HEK293T (cell line): ENCODE data around the gene BOD1.

Source experiments
- CTCF ChIA-PET: fragments of 350-600 bp; formaldehyde crosslinking; extraction: SDS; loops from one replicate; lab custom pipeline; 2021; ENCODE audit warnings: antibody characterized with exemption, inconsistent platforms; lab: Yijun Ruan, JAX
- POLR2A ChIA-PET: fragments of 350-600 bp; formaldehyde crosslinking; extraction: SDS; loops from one replicate; lab custom pipeline; 2020; ENCODE audit warnings: antibody characterized with exemption, inconsistent platforms; lab: Yijun Ruan, JAX
- DNase-seq: peaks from one replicate; pipeline ENCODE4 v3.0.0; 2012; ENCODE audit warnings: mixed read lengths; ENCODE audit errors: extremely low spot score
- ARNT ChIP-seq: fragments of 450-650 bp; IDR thresholded peaks from 2 replicates; pipeline ENCODE4 v1.6.1; 2017; ENCODE audit warnings: mild to moderate bottlenecking
- BHLHE40 ChIP-seq: fragments of 450-650 bp; IDR thresholded peaks from 2 replicates; pipeline ENCODE4 v1.6.1; 2016; ENCODE audit warnings: mild to moderate bottlenecking, moderate library complexity, borderline replicate concordance
- CTBP1 ChIP-seq: fragments of 450-650 bp; IDR thresholded peaks from 2 replicates; pipeline ENCODE4 v1.6.1; 2016; ENCODE audit warnings: borderline replicate concordance
- ELF4 ChIP-seq: fragments of 450-650 bp; IDR thresholded peaks from 2 replicates; pipeline ENCODE4 v1.6.1; 2017; ENCODE audit warnings: antibody characterized with exemption
- FOXA1 ChIP-seq: fragments of 450-650 bp; IDR thresholded peaks from 2 replicates; pipeline ENCODE4 v1.6.1; 2016; ENCODE audit warnings: mild to moderate bottlenecking
- FOXK2 ChIP-seq: fragments of 450-650 bp; IDR thresholded peaks from 2 replicates; pipeline ENCODE4 v1.6.1; 2016; ENCODE audit warnings: mild to moderate bottlenecking
- FOXM1 ChIP-seq: fragments of 450-650 bp; IDR thresholded peaks from 2 replicates; pipeline ENCODE4 v1.6.1; 2017; ENCODE audit warnings: mild to moderate bottlenecking, borderline replicate concordance
- HDGF ChIP-seq: fragments of 450-650 bp; IDR thresholded peaks from 2 replicates; pipeline ENCODE4 v1.6.1; 2017; ENCODE audit warnings: antibody characterized with exemption, borderline replicate concordance
- L3MBTL2 ChIP-seq: fragments of 450-650 bp; conservative IDR thresholded peaks from 2 replicates; pipeline ENCODE4 v1.6.1; 2016; ENCODE audit warnings: mild to moderate bottlenecking
- LEF1 ChIP-seq: fragments of 450-650 bp; IDR thresholded peaks from 2 replicates; pipeline ENCODE4 v1.6.1; 2017; ENCODE audit warnings: mild to moderate bottlenecking, borderline replicate concordance
- NFRKB ChIP-seq: fragments of 450-650 bp; IDR thresholded peaks from 2 replicates; pipeline ENCODE4 v1.6.1; 2016; ENCODE audit warnings: mild to moderate bottlenecking, moderate library complexity
- SP1 ChIP-seq: fragments of 450-650 bp; IDR thresholded peaks from 2 replicates; pipeline ENCODE4 v1.6.1; 2017
- SUZ12 ChIP-seq: fragments of 450-650 bp; IDR thresholded peaks from 2 replicates; pipeline ENCODE4 v1.6.1; 2016; ENCODE audit warnings: mild to moderate bottlenecking
- TARDBP ChIP-seq: fragments of 450-650 bp; IDR thresholded peaks from 2 replicates; pipeline ENCODE4 v1.6.1; 2016
- ZNF384 ChIP-seq: fragments of 450-650 bp; IDR thresholded peaks from 2 replicates; pipeline ENCODE4 v1.6.1; 2016
- TF ChIP-seq, protein P1 (sequence below): fragments of 450-650 bp; IDR thresholded peaks from 2 replicates; pipeline ENCODE4 v1.6.1; 2016

BOD1 gene

DNA sequence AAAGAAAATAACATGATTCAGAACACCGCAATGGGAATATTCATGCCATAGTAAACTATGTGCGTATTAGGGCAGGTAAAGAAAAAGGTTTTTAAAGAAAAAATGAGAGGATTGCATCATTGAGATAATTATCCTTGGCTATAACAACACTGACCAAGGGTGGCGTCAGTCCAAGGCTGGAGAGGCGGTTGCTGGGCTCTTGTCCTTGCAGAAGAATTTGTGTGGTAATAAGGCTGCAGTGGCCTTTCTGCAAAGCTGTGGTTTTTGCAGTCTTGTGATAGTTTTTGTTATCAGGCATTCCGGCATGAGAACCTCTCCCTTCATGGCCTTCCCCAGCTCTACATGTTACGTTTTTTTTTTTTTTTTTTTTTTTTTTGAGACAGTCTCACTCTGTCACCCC lies 14.0 kb downstream of the BOD1 start:
- ChIA-PET POLR2A (no interaction called here), CTCF (interaction anchor here (0.7 kb wide), 1 partner anchor 20 kb away, joined by 3 read pairs; no protein-coding TSS in a partner anchor)
- no peak for DNase-seq
- TF ChIP-seq LEF1 = no peak
- 0 out of 2 replicates have a peak, but pooled peaks have one; percentile 33 for TF ChIP-seq ZNF384

DNA sequence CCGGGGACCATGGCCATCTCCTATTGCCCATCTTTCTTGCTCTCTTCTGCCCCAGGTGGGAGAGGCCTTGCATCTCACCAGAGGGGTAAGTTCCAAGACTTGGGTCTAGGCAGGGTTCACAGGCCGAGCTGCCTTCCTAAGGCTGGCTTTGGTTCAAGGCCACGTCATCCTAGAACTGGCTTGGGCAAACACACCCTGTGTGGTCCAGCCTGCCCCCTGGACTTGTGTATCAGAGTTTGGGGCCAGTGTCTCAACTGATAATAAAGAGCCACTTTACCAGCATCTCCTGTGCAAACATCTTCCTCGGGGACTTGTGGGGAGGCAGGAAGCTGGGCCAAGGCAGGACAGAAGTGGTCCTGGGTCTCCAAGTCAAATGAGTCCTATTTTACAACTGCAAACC lies 17.8 kb downstream of the BOD1 start:
- POLR2A ChIA-PET = no interaction called here
- DNase-seq = no peak
- CTCF ChIA-PET = no interaction called here
- TF ChIP-seq FOXM1 (no peak), FOXA1 (no peak), BHLHE40 (no peak), CTBP1 (no peak), ARNT (no peak), SUZ12 (no peak), SP1 (no peak), TARDBP (no peak), LEF1 (no peak), ELF4 (no peak), ZNF384 (no peak), NFRKB (no peak), FOXK2 (no peak), HDGF (no peak), L3MBTL2 (no peak)
- TF ChIP-seq, protein P1, sequence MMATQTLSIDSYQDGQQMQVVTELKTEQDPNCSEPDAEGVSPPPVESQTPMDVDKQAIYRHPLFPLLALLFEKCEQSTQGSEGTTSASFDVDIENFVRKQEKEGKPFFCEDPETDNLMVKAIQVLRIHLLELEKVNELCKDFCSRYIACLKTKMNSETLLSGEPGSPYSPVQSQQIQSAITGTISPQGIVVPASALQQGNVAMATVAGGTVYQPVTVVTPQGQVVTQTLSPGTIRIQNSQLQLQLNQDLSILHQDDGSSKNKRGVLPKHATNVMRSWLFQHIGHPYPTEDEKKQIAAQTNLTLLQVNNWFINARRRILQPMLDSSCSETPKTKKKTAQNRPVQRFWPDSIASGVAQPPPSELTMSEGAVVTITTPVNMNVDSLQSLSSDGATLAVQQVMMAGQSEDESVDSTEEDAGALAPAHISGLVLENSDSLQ = no peak

DNA sequence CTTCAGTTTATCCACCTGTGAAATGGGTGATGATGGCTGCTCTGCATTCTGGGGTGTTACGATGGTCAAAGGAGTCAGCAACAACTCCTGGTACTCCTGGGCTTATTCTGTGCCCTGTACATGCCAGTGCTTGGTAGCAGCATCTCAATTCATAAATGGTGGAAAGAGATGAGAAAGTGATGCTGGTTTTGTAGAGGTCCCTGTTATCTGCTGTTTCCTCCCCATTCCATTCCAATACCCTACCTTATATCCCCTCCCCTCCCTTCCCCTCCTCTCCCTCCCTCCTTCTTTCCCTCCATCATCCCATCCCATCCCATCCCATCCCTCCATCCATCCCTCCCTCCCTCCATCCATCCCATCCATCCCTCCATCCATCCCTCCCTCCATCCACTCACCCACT lies 19.1 kb downstream of the BOD1 start:
- ChIA-PET CTCF (interaction anchor here (0.6 kb wide), 1 partner anchor 422 kb away, joined by 4 read pairs; no protein-coding TSS in a partner anchor), POLR2A (interaction anchor here (0.9 kb wide), 1 partner anchor 18 kb away, joined by 3 read pairs; no protein-coding TSS in a partner anchor)
- DNase-seq = no peak
- TF ChIP-seq FOXM1 (no peak), ZNF384 (no peak), HDGF (no peak), FOXK2 (no peak), BHLHE40 (no peak), TARDBP (no peak), LEF1 (no peak), CTBP1 (no peak), NFRKB (no peak), ARNT (no peak), L3MBTL2 (no peak), FOXA1 (no peak), ELF4 (no peak), SP1 (no peak)
- TF ChIP-seq, protein P1 = no peak

DNA sequence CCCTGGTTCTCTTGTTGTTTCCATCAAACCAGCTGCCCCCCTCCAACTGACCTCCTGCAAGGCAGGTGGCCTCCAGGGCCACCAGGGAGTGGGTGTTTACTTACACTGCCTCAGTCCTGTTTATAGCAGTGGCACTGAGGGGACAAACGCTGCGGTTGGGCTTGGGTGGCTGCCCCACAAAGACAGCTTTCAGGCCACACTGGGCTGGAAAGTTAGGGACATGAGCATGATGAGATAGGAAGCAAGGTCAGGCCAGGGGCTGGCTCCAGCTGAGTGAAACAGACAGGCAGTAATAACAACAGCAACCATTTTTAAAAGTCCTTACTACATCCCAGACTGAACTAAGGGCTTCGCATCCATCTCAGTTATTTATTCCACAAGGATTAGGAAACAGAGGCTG lies 20.6 kb downstream of the BOD1 start:
- CTCF ChIA-PET = no interaction called here
- TF ChIP-seq HDGF (no peak), FOXM1 (no peak), SP1 (no peak), ARNT (no peak), NFRKB (no peak)
- no peak for DNase-seq
- POLR2A ChIA-PET = no interaction called here

DNA sequence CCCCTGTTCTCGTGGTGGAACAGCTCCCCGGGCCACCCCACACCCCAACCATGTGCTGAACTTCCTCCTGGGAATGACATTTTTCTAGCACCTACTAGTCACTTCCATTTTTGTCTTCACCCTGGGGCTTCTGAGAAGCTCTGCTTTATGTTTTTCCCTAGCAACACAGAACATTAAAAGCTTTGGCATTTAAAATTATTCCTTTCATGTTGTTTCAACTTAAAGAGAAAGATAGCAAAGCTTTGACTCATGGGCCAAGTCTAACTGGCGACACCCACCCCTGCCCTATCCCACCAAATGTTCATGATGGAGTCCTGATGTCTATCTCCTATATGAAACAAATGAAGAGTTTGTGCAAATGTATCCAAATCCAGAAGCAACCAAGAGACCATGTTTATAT lies 22.4 kb downstream of the BOD1 start:
- no peak for DNase-seq
- CTCF ChIA-PET = interaction anchor here (1.0 kb wide), 1 partner anchor 11 kb away, joined by 3 read pairs; no protein-coding TSS in a partner anchor
- TF ChIP-seq FOXM1 = no peak
- no peak for TF ChIP-seq LEF1
- no peak for TF ChIP-seq ARNT
- TF ChIP-seq TARDBP = no peak
- no peak for TF ChIP-seq CTBP1
- no peak for TF ChIP-seq FOXK2
- TF ChIP-seq L3MBTL2 = no peak
- no peak for TF ChIP-seq SUZ12
- TF ChIP-seq, protein P1 = no peak
- TF ChIP-seq HDGF = no peak
- no peak for TF ChIP-seq SP1
- no peak for TF ChIP-seq NFRKB
- TF ChIP-seq BHLHE40 = no peak
- no peak for TF ChIP-seq ZNF384
- TF ChIP-seq FOXA1 = no peak
- TF ChIP-seq ELF4 = no peak
- POLR2A ChIA-PET = no interaction called here

DNA sequence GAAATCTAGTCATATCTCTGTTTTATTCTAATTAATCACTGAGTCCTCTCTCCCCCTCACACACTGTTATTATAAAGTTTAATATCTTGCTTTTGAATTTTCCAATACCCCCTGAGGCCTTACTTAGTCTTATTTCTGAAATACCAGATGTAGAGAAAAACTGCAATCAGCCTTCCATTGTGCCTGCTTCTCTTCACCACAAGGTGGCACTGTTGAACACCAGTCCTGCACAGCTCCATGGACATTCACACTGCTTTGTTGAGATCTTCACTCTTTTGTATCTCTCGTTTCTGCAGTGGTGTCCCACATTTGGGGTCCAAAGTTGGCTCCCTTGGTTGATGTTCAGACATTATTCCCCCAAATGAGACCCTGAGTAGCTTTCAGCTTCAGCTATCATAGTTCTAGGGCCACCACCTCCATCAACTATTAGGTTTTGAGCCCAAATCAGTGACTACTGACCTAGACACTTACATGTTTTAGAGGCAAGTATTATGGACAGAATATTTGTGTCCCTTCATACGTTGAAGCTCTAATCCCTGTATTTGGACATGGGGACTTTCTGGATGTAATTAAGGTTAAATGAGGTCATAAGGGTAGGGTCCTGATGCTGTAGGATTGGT lies 24.3 kb downstream of the BOD1 start:
- TF ChIP-seq CTBP1 (no peak), SP1 (no peak), L3MBTL2 (no peak), ZNF384 (no peak), HDGF (no peak), FOXM1 (no peak), ELF4 (no peak), LEF1 (no peak)
- ChIA-PET CTCF (interaction anchor here (0.7 to 1.6 kb wide), 3 partner anchors 24 to 381 kb away, joined by 3 to 4 read pairs (median 3); partner anchors contain the start of gene BOD1), POLR2A (interaction anchor here (0.6 kb wide), 1 partner anchor 447 kb away, joined by 3 read pairs; no protein-coding TSS in a partner anchor)
- DNase-seq = peak; percentile 41
